GM18867 (cell line): ENCODE data around the gene NTM.
"Not testable (repeated sequence)": the region's sequence is repeated elsewhere in the genome, so short reads cannot be mapped to it uniquely, and the experiment has no call there.

ENCODE experiments used
- ATAC-seq: cut with Tn5 transposase; IDR thresholded peaks from one replicate; pipeline ENCODE4 v1.9.1; 2021; ENCODE audit warnings: mild to moderate bottlenecking, moderate library complexity; ENCODE audit not compliant: unreplicated experiment

Gene NTM

GRCh38 chr11:132349811-132350733 lies 979.7 kb downstream of the NTM start:
- ATAC-seq, result no peak

- no peak for ATAC-seq
Observed at GRCh38 chr11:132351050-132351449, 980.6 kb downstream of the NTM start.

- no peak for ATAC-seq
Observed at GRCh38 chr11:132352497-132352896, 982.1 kb downstream of the NTM start.

GRCh38 chr11:132353255-132353654 lies 982.8 kb downstream of the NTM start:
- ATAC-seq, result no peak

- ATAC-seq, result peak; percentile 84
Observed at GRCh38 chr11:132357811-132358572, 987.6 kb downstream of the NTM start.

- peak; percentile 37 for ATAC-seq
Observed at GRCh38 chr11:132358573-132358953, 988.1 kb downstream of the NTM start.

- ATAC-seq, result no peak
Observed at GRCh38 chr11:132361011-132361550, 990.7 kb downstream of the NTM start.

GRCh38 chr11:132365650-132366049 lies 995.2 kb downstream of the NTM start:
- ATAC-seq, result no peak

GRCh38 chr11:132367293-132367692 lies 996.9 kb downstream of the NTM start:
- ATAC-seq, result no peak

GRCh38 chr11:132370114-132370513 lies 999.7 kb downstream of the NTM start:
- ATAC-seq, result not testable (repeated sequence)

GRCh38 chr11:132373405-132374143 lies 1003.2 kb downstream of the NTM start:
- ATAC-seq, result peak; percentile 44

- no peak for ATAC-seq
Observed at GRCh38 chr11:132379540-132379939, 1009.1 kb downstream of the NTM start.
